ENCODE measurements around the gene RALGAPA2. TPM values are rescaled to one million over a fixed set of nuclear protein-coding genes. Genes with fewer than 3 reads are reported as not detected.

Gene RALGAPA2
- total RNA-seq, 2 experiments from 2014 or later, result 13.6 to 13.7 TPM

GRCh38 chr20:20480689-20481088, 231.8 kb downstream of the RALGAPA2 start:
- no peak for DNase-seq
- Mint-ChIP-seq H3K4me1 (ENCODE audit: low read depth) (peaks cover 21% of the 10 kb centered on the region), H3K36me3 (ENCODE audit: low read depth) (peaks cover 11% of the 10 kb centered on the region), H3K27me3 (ENCODE audit: low read depth) (no peaks in the 10 kb centered on the region), H3K9me3 (no peaks in the 10 kb centered on the region), H3K4me3 (no peak overlapping the region), H3K27ac (peak overlapping the region; percentile 61)
- CTCF ChIA-PET, result no interaction called here
- intact Hi-C loops (cut with micrococcal nuclease), result loop anchor here (1.0 kb wide), 1 partner anchor 11 kb away; no protein-coding TSS in a partner anchor

- intact Hi-C loops (cut with micrococcal nuclease), result loop anchor here (1.0 kb wide), 1 partner anchor 11 kb away; no protein-coding TSS in a partner anchor
- H3K4me3 Mint-ChIP-seq, result no peak overlapping the region
Measured at GRCh38 chr20:20480126-20480525, 232.3 kb downstream of the RALGAPA2 start.

GRCh38 chr20:20477444-20478041, 234.9 kb downstream of the RALGAPA2 start:
- H3K4me3 Mint-ChIP-seq, result no peak overlapping the region
- H3K27ac Mint-ChIP-seq, result no peak overlapping the region
- no peaks in the 10 kb centered on the region for H3K27me3 Mint-ChIP-seq (ENCODE audit: low read depth)
- intact Hi-C loops (cut with micrococcal nuclease), result no loop called here
- no peak for DNase-seq
- H3K36me3 Mint-ChIP-seq (ENCODE audit: low read depth), result peaks cover 21% of the 10 kb centered on the region
- no peaks in the 10 kb centered on the region for H3K9me3 Mint-ChIP-seq
- peaks cover 15% of the 10 kb centered on the region for H3K4me1 Mint-ChIP-seq (ENCODE audit: low read depth)
- CTCF ChIA-PET, result no interaction called here

More at GRCh38 chr20:20480126-20480525, 232.3 kb downstream of the RALGAPA2 start:
- Mint-ChIP-seq H3K27ac (peak overlapping the region; percentile 61), H3K27me3 (ENCODE audit: low read depth) (no peaks in the 10 kb centered on the region), H3K9me3 (no peaks in the 10 kb centered on the region), H3K36me3 (ENCODE audit: low read depth) (peaks cover 11% of the 10 kb centered on the region), H3K4me1 (ENCODE audit: low read depth) (peaks cover 21% of the 10 kb centered on the region)
- CTCF ChIA-PET, result no interaction called here
- DNase-seq, result no peak

- Mint-ChIP-seq H3K4me1 (ENCODE audit: low read depth) (peaks cover 15% of the 10 kb centered on the region), H3K9me3 (no peaks in the 10 kb centered on the region), H3K27me3 (ENCODE audit: low read depth) (no peaks in the 10 kb centered on the region), H3K27ac (no peak overlapping the region), H3K4me3 (no peak overlapping the region), H3K36me3 (ENCODE audit: low read depth) (peaks cover 22% of the 10 kb centered on the region)
- CTCF ChIA-PET, result no interaction called here
- DNase-seq, result no peak
- intact Hi-C loops (cut with micrococcal nuclease), result no loop called here
Measured at GRCh38 chr20:20476504-20476903, 235.9 kb downstream of the RALGAPA2 start.

GRCh38 chr20:20473657-20474056, 238.8 kb downstream of the RALGAPA2 start:
- Mint-ChIP-seq H3K9me3 (no peaks in the 10 kb centered on the region), H3K27ac (no peak overlapping the region), H3K36me3 (ENCODE audit: low read depth) (peaks cover 21% of the 10 kb centered on the region), H3K27me3 (ENCODE audit: low read depth) (no peaks in the 10 kb centered on the region), H3K4me1 (ENCODE audit: low read depth) (no peaks in the 10 kb centered on the region), H3K4me3 (no peak overlapping the region)
- intact Hi-C loops (cut with micrococcal nuclease), result no loop called here
- CTCF ChIA-PET, result interaction anchor here (1.4 kb wide), 1 partner anchor 11 kb away, joined by 5 read pairs; no protein-coding TSS in a partner anchor
- no peak for DNase-seq

GRCh38 chr20:20472684-20473274, 239.7 kb downstream of the RALGAPA2 start:
- Mint-ChIP-seq H3K27me3 (ENCODE audit: low read depth) (no peaks in the 10 kb centered on the region), H3K4me1 (ENCODE audit: low read depth) (no peaks in the 10 kb centered on the region), H3K27ac (no peak overlapping the region), H3K9me3 (no peaks in the 10 kb centered on the region), H3K36me3 (ENCODE audit: low read depth) (peaks cover 26% of the 10 kb centered on the region), H3K4me3 (no peak overlapping the region)
- intact Hi-C loops (cut with micrococcal nuclease), result no loop called here
- CTCF ChIA-PET, result no interaction called here
- no peak for DNase-seq

GRCh38 chr20:20466341-20466879, 246.0 kb downstream of the RALGAPA2 start:
- CTCF ChIA-PET, result no interaction called here
- no peak for DNase-seq
- Mint-ChIP-seq H3K36me3 (ENCODE audit: low read depth) (peaks cover 10% of the 10 kb centered on the region), H3K27ac (no peak overlapping the region), H3K4me1 (ENCODE audit: low read depth) (no peaks in the 10 kb centered on the region), H3K9me3 (no peaks in the 10 kb centered on the region), H3K27me3 (ENCODE audit: low read depth) (no peaks in the 10 kb centered on the region), H3K4me3 (no peak overlapping the region)
- intact Hi-C loops (cut with micrococcal nuclease), result no loop called here

GRCh38 chr20:20465252-20465651, 247.2 kb downstream of the RALGAPA2 start:
- Mint-ChIP-seq H3K4me3 (no peak overlapping the region), H3K27me3 (ENCODE audit: low read depth) (no peaks in the 10 kb centered on the region), H3K27ac (no peak overlapping the region), H3K36me3 (ENCODE audit: low read depth) (peaks cover 10% of the 10 kb centered on the region), H3K9me3 (no peaks in the 10 kb centered on the region), H3K4me1 (ENCODE audit: low read depth) (no peaks in the 10 kb centered on the region)
- intact Hi-C loops (cut with micrococcal nuclease), result loop anchor here (2.0 kb wide), 1 partner anchor 104 kb away; no protein-coding TSS in a partner anchor
- DNase-seq, result no peak
- CTCF ChIA-PET, result interaction anchor here (0.7 to 1.2 kb wide), 2 partner anchors 8 to 76 kb away, joined by 3 read pairs; no protein-coding TSS in a partner anchor

- H3K4me1 Mint-ChIP-seq (ENCODE audit: low read depth), result no peaks in the 10 kb centered on the region
- DNase-seq, result no peak
- H3K27me3 Mint-ChIP-seq (ENCODE audit: low read depth), result no peaks in the 10 kb centered on the region
- no peak overlapping the region for H3K4me3 Mint-ChIP-seq
- intact Hi-C loops (cut with micrococcal nuclease), result loop anchor here (2.0 kb wide), 1 partner anchor 105 kb away; no protein-coding TSS in a partner anchor
- no peaks in the 10 kb centered on the region for H3K9me3 Mint-ChIP-seq
- peaks cover 7% of the 10 kb centered on the region for H3K36me3 Mint-ChIP-seq (ENCODE audit: low read depth)
- CTCF ChIA-PET, result interaction anchor here (1.5 kb wide), 1 partner anchor 15 kb away, joined by 3 read pairs; no protein-coding TSS in a partner anchor
- H3K27ac Mint-ChIP-seq, result no peak overlapping the region
Measured at GRCh38 chr20:20463933-20464374, 248.5 kb downstream of the RALGAPA2 start.

GRCh38 chr20:20462185-20462584, 250.3 kb downstream of the RALGAPA2 start:
- no peaks in the 10 kb centered on the region for H3K27me3 Mint-ChIP-seq (ENCODE audit: low read depth)
- no peak overlapping the region for H3K4me3 Mint-ChIP-seq
- intact Hi-C loops (cut with micrococcal nuclease), result no loop called here
- no peaks in the 10 kb centered on the region for H3K9me3 Mint-ChIP-seq
- CTCF ChIA-PET, result no interaction called here
- peaks cover 2% of the 10 kb centered on the region for H3K4me1 Mint-ChIP-seq (ENCODE audit: low read depth)
- peaks cover 7% of the 10 kb centered on the region for H3K36me3 Mint-ChIP-seq (ENCODE audit: low read depth)
- H3K27ac Mint-ChIP-seq, result no peak overlapping the region
- no peak for DNase-seq

GRCh38 chr20:20461551-20461950, 250.9 kb downstream of the RALGAPA2 start:
- intact Hi-C loops (cut with micrococcal nuclease), result no loop called here
- peaks cover 9% of the 10 kb centered on the region for H3K36me3 Mint-ChIP-seq (ENCODE audit: low read depth)
- CTCF ChIA-PET, result no interaction called here

GRCh38 chr20:20459726-20460125, 252.7 kb downstream of the RALGAPA2 start:
- peaks cover 15% of the 10 kb centered on the region for H3K4me1 Mint-ChIP-seq (ENCODE audit: low read depth)
- no peak overlapping the region for H3K27ac Mint-ChIP-seq
- DNase-seq, result no peak
- peaks cover 13% of the 10 kb centered on the region for H3K36me3 Mint-ChIP-seq (ENCODE audit: low read depth)
- no peak overlapping the region for H3K4me3 Mint-ChIP-seq
- no peaks in the 10 kb centered on the region for H3K27me3 Mint-ChIP-seq (ENCODE audit: low read depth)
- intact Hi-C loops (cut with micrococcal nuclease), result loop anchor here (10.0 kb wide), 1 partner anchor 845 kb away; the partner anchor contains the start of gene XRN2
- H3K9me3 Mint-ChIP-seq, result no peaks in the 10 kb centered on the region
- CTCF ChIA-PET, result no interaction called here

More at GRCh38 chr20:20461551-20461950, 250.9 kb downstream of the RALGAPA2 start:
- H3K4me1 Mint-ChIP-seq (ENCODE audit: low read depth), result peaks cover 2% of the 10 kb centered on the region
- no peak for DNase-seq
- no peaks in the 10 kb centered on the region for H3K27me3 Mint-ChIP-seq (ENCODE audit: low read depth)
- H3K9me3 Mint-ChIP-seq, result no peaks in the 10 kb centered on the region
- H3K4me3 Mint-ChIP-seq, result no peak overlapping the region
- no peak overlapping the region for H3K27ac Mint-ChIP-seq
